Uterus (tissue), 4 donors: Measurements from ENCODE around the gene TTLL12. TPM values are rescaled to one million over a fixed set of nuclear protein-coding genes. Genes with fewer than 3 reads are reported as not detected.

ENCODE experiments used
- DNase-seq, 2 donors: peaks; one replicate each; pipeline ENCODE4 v3.0.0-alpha.2; 2019 to 2020
- H3K27ac ChIP-seq, 2 donors: fragments of 200-600 bp; sonication (generic); 1 replicate in 1 of 2; 2 replicates in 1 of 2; pipeline ENCODE4 v1.5.1; 2016 to 2018
- H3K27me3 ChIP-seq, 2 donors: fragments of 200-600 bp; sonication (generic); one replicate each; pipeline ENCODE4 v1.5.1; 2018 to 2019; ENCODE audit warnings: control low read depth in 1 of 2
- H3K36me3 ChIP-seq, 2 donors: fragments of 200-600 bp; sonication (generic); one replicate each; pipeline ENCODE4 v1.5.1; 2019; ENCODE audit warnings: control low read depth in 1 of 2
- H3K4me1 ChIP-seq, 2 donors: fragments of 200-600 bp; sonication (generic); one replicate each; pipeline ENCODE4 v1.5.1; 2018 to 2019; ENCODE audit warnings: control low read depth in 1 of 2
- H3K4me3 ChIP-seq, 2 donors: fragments of 200-600 bp; sonication (generic); 1 replicate in 1 of 2; 2 replicates in 1 of 2; pipeline ENCODE4 v1.5.1; 2018 to 2019; ENCODE audit warnings: mild to moderate bottlenecking in 1 of 2
- H3K9me3 ChIP-seq, 2 donors: fragments of 200-600 bp; sonication (generic); one replicate each; pipeline ENCODE4 v1.5.1; 2019; ENCODE audit warnings: control low read depth in 1 of 2
- POLR2A ChIP-seq, 2 donors: fragments of 450-650 bp; IDR thresholded peaks; one replicate each; pipeline ENCODE4 v1.6.1; 2016; ENCODE audit warnings: antibody characterized with exemption in 2 of 2, mild to moderate bottlenecking in 1 of 2, moderate library complexity in 1 of 2
- intact Hi-C: fragments of 100-400 bp; cut with DNase I; formaldehyde crosslinking; loops from one replicate; pipeline ENCODE4 v1.15.1; 2023; ENCODE audit warnings: low total_unique reads
- total RNA-seq, 4 donors: library from RNA; depleted of rRNA in 3 of 4; stranded (reverse); fragments of >200 nt in 3 of 4; gene quantifications; one replicate each; pipeline versions ENCODE4 v1.1.0 to v1.2.4, GENCODE V29; 2014 to 2023
- TF ChIP-seq, protein P1 (sequence below), 4 experiments: fragments of 200-600 bp in 2 of 4; fragments of 450-650 bp in 2 of 4; sonication (generic) in 2 of 4; IDR thresholded peaks; one replicate each; pipeline ENCODE4 v1.5.1; 2016 to 2019; ENCODE audit warnings: antibody characterized with exemption in 4 of 4, mild to moderate bottlenecking in 2 of 4, moderate library complexity in 1 of 4
- donor health status: DM: yes; HTN: yes; CAD: no.

TTLL12 gene
- total RNA-seq, 4 donors from 2014 or later = 6.7 to 29.7 (median 17.3) TPM

DNA sequence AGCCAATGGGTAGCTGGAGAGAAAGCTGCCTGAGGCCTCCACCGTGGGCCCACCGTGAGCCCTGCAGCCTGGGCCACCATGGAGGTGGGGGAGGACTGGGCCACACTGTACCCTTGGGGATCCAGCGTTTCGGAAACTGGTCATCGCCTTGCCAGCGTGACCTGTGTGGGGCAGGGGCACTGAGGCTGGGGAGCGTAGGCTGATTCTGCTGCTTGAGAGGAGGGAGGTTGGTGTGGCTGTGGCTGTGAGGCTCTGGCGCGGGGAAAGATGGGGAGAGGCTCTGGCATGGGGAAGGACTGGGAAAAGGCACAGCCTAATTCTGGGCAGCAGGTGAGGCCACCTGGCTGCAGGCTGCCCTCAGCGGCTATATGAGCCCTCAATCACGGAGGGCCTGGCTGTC lies 12.6 kb upstream of the TTLL12 start:
- no peaks in the 10 kb centered on the region for H3K27me3 ChIP-seq
- no peaks in the 10 kb centered on the region for H3K9me3 ChIP-seq
- H3K36me3 ChIP-seq = no peaks in the 10 kb centered on the region
- H3K4me1 ChIP-seq = no peaks in the 10 kb centered on the region
- no peak overlapping the region for H3K27ac ChIP-seq
- intact Hi-C loops = no loop called here
- TF ChIP-seq, protein P1, sequence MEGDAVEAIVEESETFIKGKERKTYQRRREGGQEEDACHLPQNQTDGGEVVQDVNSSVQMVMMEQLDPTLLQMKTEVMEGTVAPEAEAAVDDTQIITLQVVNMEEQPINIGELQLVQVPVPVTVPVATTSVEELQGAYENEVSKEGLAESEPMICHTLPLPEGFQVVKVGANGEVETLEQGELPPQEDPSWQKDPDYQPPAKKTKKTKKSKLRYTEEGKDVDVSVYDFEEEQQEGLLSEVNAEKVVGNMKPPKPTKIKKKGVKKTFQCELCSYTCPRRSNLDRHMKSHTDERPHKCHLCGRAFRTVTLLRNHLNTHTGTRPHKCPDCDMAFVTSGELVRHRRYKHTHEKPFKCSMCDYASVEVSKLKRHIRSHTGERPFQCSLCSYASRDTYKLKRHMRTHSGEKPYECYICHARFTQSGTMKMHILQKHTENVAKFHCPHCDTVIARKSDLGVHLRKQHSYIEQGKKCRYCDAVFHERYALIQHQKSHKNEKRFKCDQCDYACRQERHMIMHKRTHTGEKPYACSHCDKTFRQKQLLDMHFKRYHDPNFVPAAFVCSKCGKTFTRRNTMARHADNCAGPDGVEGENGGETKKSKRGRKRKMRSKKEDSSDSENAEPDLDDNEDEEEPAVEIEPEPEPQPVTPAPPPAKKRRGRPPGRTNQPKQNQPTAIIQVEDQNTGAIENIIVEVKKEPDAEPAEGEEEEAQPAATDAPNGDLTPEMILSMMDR (IDR thresholded peaks at IDR 0.05) = no peak
- TF ChIP-seq POLR2A (IDR thresholded peaks at IDR 0.05) = no peak
- no peak for DNase-seq
- H3K4me3 ChIP-seq = no peak overlapping the region

DNA sequence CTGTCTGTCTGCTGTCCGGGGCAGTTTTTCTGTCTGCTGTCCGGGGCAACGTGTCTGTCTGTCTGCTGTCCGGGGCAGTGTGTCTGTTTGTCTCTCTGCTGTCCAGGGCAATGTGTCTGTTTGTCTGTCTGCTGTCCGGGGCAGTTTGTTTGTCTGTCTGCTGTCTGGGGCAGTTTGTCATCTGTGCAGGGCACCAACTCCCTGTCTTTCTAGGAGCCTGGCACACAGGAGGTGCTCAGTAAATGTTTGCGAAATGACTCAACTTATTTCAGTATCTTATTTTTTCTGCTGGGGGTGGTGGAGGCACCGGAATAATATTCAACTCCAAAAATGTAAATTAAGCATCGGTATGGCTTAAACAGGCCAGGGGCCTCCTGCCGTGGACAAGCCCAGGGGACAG lies 12.0 kb upstream of the TTLL12 start:
- intact Hi-C loops = no loop called here
- Histone ChIP-seq H3K27ac (no peak overlapping the region), H3K36me3 (no peaks in the 10 kb centered on the region), H3K27me3 (no peaks in the 10 kb centered on the region), H3K9me3 (no peaks in the 10 kb centered on the region), H3K4me1 (no peaks in the 10 kb centered on the region), H3K4me3 (no peak overlapping the region)
- TF ChIP-seq POLR2A (IDR thresholded peaks at IDR 0.05) = no peak
- TF ChIP-seq, protein P1 (IDR thresholded peaks at IDR 0.05) = no peak
- no peak for DNase-seq

DNA sequence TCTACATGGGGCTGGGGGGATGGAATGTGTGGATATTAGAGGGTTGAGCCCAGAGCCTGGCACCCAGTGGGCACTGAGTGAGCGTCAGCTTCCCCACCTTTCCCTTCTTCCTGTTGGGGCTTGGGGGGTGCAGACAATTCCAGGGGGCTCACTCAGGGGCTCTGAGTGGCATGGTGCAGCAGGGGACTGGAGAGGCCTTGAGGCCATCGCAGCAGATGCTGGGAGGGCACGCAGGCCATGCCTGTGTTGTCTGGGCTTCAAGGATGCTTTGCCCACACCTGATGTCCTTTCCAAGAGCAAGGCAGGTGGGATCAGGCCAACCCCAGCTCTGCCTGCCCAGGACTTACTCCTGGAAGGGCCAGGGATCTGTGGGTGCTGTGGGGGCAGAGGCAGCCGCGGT lies 11.2 kb upstream of the TTLL12 start:
- Histone ChIP-seq H3K4me3 (no peak overlapping the region), H3K27me3 (no peaks in the 10 kb centered on the region), H3K36me3 (no peaks in the 10 kb centered on the region), H3K27ac (no peak overlapping the region), H3K9me3 (no peaks in the 10 kb centered on the region), H3K4me1 (no peaks in the 10 kb centered on the region)
- intact Hi-C loops = no loop called here
- TF ChIP-seq, protein P1 (IDR thresholded peaks at IDR 0.05) = no peak
- TF ChIP-seq POLR2A (IDR thresholded peaks at IDR 0.05) = no peak
- DNase-seq = no peak

DNA sequence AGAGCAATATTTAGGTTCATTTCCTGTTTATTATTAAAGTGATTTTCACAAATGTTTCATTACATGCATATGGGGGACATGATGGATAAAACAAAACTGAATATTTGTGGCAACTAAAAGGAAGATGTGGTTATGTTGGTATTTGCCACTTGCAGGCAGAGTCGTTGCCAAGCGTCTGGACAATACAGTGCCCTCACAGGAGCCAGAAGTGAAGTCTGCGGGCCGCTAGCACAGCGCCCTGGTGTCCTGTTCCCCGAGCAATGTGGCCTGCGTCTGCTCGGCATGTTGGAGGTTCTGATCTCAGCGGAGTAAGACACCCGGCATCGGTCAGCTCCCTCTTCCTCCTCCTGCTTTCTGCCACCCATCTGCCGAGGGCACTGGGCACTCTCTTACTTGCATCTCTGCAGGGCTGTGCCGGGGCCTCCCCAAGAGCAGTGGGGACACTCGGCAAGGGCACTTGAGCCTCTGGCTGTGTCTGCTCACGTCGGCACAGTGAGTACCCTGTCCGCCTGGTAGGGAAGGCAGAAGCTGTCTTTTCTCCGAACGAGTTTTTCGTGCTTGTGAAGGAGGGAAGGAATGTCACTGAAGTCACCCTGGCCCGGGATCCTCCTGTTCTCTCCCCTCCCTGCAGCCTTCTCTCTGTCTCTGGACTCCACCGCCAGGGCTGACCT lies 10.5 kb upstream of the TTLL12 start:
- H3K27me3 ChIP-seq = no peaks in the 10 kb centered on the region
- H3K9me3 ChIP-seq = no peaks in the 10 kb centered on the region
- H3K27ac ChIP-seq = no peak overlapping the region
- H3K4me1 ChIP-seq = no peaks in the 10 kb centered on the region
- DNase-seq = no peak
- no peak for TF ChIP-seq POLR2A (IDR thresholded peaks at IDR 0.05)
- TF ChIP-seq, protein P1 (IDR thresholded peaks at IDR 0.05) = no peak
- no peaks in the 10 kb centered on the region for H3K36me3 ChIP-seq
- H3K4me3 ChIP-seq = no peak overlapping the region
- intact Hi-C loops = no loop called here

DNA sequence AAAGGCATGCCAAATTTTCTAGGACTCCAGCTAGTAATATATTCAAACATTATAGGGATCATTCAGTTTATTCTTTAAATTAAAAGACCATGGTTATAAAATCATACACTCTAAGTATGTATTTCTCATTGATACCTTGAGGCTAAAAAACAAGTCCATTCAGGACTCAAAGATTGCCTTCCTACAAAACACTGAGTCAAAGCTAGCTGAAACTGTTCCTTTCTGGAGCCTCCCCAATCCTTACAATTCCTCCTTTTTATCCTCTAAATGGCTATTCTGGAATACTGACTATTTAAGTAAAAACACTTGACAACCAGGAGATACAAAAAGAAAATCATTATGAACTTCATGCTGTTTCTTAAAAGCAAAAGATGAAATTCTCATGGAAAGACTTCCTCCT lies 4.9 kb upstream of the TTLL12 start:
- DNase-seq = no peak
- H3K36me3 ChIP-seq = no peaks in the 10 kb centered on the region
- H3K4me1 ChIP-seq = peaks cover 0 to 4% of the 10 kb centered on the region in 2 donors
- H3K27ac ChIP-seq = no peak overlapping the region
- no peak overlapping the region for H3K4me3 ChIP-seq
- no peaks in the 10 kb centered on the region for H3K9me3 ChIP-seq
- no peaks in the 10 kb centered on the region for H3K27me3 ChIP-seq
- intact Hi-C loops = no loop called here
- TF ChIP-seq POLR2A (IDR thresholded peaks at IDR 0.05) = no peak
- TF ChIP-seq, protein P1 (IDR thresholded peaks at IDR 0.05) = no peak
